Nephron (organoid): ENCODE data around the gene GZMM.

Experiments used
- H3K27ac Mint-ChIP-seq, 3 experiments: 2 replicates each; pipeline ENCODE4 v1.8.0; 2020; ENCODE audit warnings: mixed read lengths in 3 of 3, mild to moderate bottlenecking in 2 of 3, moderate library complexity in 1 of 3
- H3K27me3 Mint-ChIP-seq: 2 replicates; pipeline ENCODE4 v1.8.0; 2021; ENCODE audit warnings: low read depth, mild to moderate bottlenecking, moderate library complexity, mixed read lengths
- H3K36me3 Mint-ChIP-seq: 2 replicates; pipeline ENCODE4 v1.8.0; 2020; ENCODE audit warnings: low read depth, mixed read lengths
- H3K4me1 Mint-ChIP-seq: 2 replicates; pipeline ENCODE4 v1.8.0; 2020; ENCODE audit warnings: mixed read lengths
- H3K4me3 Mint-ChIP-seq, 3 experiments: 2 replicates each; pipeline ENCODE4 v1.8.0; 2020; ENCODE audit warnings: mild to moderate bottlenecking in 3 of 3, mixed read lengths in 3 of 3, moderate library complexity in 2 of 3
- H3K9me3 Mint-ChIP-seq: 2 replicates; pipeline ENCODE4 v1.8.0; 2020; ENCODE audit warnings: mixed read lengths
- TF ChIP-seq, protein P1 (sequence below), 3 experiments: fragments of 200-600 bp; sonication (generic); IDR thresholded peaks; one replicate each; pipeline ENCODE4 v1.5.0; 2021; ENCODE audit warnings: antibody characterized with exemption in 3 of 3; ENCODE audit not compliant: unreplicated experiment in 3 of 3

The GZMM gene

GRCh38 chr19:597406-598315, 53.8 kb downstream of the GZMM start:
- H3K9me3 Mint-ChIP-seq: peaks cover 9% of the 10 kb centered on the region
- peaks cover 28% of the 10 kb centered on the region for H3K27me3 Mint-ChIP-seq
- TF ChIP-seq, protein P1, sequence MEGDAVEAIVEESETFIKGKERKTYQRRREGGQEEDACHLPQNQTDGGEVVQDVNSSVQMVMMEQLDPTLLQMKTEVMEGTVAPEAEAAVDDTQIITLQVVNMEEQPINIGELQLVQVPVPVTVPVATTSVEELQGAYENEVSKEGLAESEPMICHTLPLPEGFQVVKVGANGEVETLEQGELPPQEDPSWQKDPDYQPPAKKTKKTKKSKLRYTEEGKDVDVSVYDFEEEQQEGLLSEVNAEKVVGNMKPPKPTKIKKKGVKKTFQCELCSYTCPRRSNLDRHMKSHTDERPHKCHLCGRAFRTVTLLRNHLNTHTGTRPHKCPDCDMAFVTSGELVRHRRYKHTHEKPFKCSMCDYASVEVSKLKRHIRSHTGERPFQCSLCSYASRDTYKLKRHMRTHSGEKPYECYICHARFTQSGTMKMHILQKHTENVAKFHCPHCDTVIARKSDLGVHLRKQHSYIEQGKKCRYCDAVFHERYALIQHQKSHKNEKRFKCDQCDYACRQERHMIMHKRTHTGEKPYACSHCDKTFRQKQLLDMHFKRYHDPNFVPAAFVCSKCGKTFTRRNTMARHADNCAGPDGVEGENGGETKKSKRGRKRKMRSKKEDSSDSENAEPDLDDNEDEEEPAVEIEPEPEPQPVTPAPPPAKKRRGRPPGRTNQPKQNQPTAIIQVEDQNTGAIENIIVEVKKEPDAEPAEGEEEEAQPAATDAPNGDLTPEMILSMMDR (IDR thresholded peaks at IDR 0.05; ENCODE audit: unreplicated experiment in 3 of 3): no peak
- H3K27ac Mint-ChIP-seq: no peak overlapping the region
- no peak overlapping the region for H3K4me3 Mint-ChIP-seq
- H3K4me1 Mint-ChIP-seq: no peaks in the 10 kb centered on the region
- peaks cover 4% of the 10 kb centered on the region for H3K36me3 Mint-ChIP-seq
